ENCODE data around the gene AIG1.
A peak's percentile ranks its signal among the peaks of the same experiment; 100 is the strongest.
"Not testable (repeated sequence)": the region's sequence is repeated elsewhere in the genome, so short reads cannot be mapped to it uniquely, and the experiment has no call there.

The AIG1 gene

DNA sequence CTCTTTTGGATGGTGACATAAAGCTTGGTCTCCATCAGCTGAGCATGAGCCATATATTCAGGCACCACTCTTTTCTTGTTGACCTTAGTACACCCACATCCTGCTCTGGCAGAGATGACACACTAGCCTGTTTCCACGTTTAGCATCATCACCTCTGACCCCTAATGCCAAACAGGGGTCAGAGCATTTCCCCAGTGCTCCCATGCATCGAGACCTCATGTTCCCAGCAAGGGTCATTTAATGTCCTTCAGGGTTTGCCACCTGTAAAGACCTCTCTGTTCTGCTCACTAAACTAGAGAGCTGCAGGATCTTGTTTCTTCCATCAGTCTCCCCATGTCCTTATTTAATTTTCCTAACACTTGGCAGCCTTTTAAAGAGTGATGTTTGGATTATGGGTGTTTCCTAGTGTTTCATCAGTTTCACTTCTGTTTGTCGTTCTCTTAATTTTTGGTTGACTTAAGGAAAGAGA is 97.5 kb downstream of the AIG1 start:
- Mint-ChIP-seq H3K4me3 (no peak overlapping the region), H3K9me3 (no peaks in the 10 kb centered on the region), H3K27ac (peak overlapping the region; percentile 50), H3K36me3 (ENCODE audit: low read depth) (no peaks in the 10 kb centered on the region), H3K27me3 (no peaks in the 10 kb centered on the region), H3K4me1 (ENCODE audit: low read depth) (peaks cover 52% of the 10 kb centered on the region)
- intact Hi-C loops (cut with micrococcal nuclease): no loop called here

DNA sequence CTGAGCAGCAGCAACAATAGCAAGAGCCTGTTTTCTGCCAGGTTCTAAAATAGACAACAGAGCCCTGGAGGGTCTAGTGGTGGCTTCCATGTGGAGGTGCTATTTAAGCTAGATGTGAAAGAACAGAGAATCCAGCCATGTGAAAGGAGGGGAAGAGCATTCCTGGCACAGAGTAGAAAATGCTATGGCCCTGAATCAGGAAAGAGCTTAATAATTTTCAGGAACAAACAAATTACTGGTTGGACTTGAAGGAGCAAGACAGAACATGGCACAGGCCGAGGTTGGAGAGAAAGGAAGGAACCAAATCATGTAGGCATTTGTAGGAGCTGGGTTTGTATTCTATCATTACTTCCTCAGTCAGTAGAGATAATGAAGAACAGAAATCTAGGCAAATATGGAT is 98.3 kb downstream of the AIG1 start:
- peaks cover 52% of the 10 kb centered on the region for H3K4me1 Mint-ChIP-seq (ENCODE audit: low read depth)
- H3K27me3 Mint-ChIP-seq: no peaks in the 10 kb centered on the region
- intact Hi-C loops (cut with micrococcal nuclease): no loop called here
- H3K4me3 Mint-ChIP-seq: no peak overlapping the region
- no peaks in the 10 kb centered on the region for H3K36me3 Mint-ChIP-seq (ENCODE audit: low read depth)
- no peaks in the 10 kb centered on the region for H3K9me3 Mint-ChIP-seq
- peak overlapping the region; percentile 50 for H3K27ac Mint-ChIP-seq

DNA sequence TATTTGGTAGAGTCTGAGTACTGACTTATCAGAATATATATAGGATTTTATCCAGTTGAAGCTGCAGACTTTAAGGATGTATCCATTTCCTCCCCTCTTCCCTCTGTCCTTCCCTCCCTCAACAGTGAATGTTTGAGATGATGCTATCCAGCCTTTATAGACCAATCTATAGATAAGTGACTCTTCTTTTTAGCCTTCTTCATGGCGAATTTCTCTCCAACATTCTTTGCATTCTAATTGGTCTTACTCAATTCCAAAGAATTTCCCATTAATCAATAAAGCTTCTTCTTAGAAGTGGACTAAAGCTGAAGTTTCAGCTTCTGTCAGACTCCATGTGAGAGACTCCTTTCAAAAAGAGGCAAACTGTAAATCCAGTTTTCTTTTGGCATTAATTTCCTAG is 99.3 kb downstream of the AIG1 start:
- intact Hi-C loops (cut with micrococcal nuclease): no loop called here
- Mint-ChIP-seq H3K4me1 (ENCODE audit: low read depth) (peaks cover 46% of the 10 kb centered on the region), H3K9me3 (no peaks in the 10 kb centered on the region), H3K27ac (no peak overlapping the region), H3K27me3 (no peaks in the 10 kb centered on the region), H3K36me3 (ENCODE audit: low read depth) (peaks cover 4% of the 10 kb centered on the region), H3K4me3 (no peak overlapping the region)

DNA sequence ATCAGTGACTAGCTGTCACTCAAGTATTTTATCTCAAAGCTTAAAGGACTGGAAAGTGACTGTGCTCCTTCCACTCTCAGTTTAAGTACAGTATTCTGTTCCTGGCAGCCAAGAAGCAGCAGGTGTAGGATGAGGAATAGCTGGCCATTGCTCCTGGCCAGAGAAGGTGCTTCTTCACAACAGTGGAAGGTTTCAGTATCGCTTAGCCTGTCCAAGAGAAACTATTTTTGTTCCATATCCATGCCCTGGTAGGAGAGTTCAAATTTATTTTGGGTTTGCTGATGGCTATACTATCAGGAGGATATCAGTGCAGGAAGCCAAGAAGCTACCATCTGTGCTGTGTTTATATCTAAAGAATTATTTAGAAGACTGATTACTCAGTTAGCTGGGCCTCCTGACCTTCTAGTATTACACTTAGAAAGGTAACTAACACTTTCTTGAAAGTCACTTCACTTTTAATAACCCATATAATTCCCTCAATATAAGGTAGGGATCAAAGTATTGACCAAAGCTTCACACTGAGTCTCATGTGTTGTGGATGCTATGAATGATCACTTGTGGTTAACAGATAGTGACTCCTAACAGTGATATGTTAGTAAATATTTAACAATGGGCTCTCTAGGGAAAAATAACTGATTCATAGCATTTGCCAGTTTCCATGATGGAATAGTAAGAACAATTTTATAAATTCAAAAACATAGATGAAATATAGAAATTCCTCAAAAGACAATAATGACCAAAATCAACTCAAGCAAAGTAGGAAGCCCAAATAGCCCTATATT is 99.9 kb downstream of the AIG1 start:
- Mint-ChIP-seq H3K27me3 (no peaks in the 10 kb centered on the region), H3K27ac (no peak overlapping the region), H3K36me3 (ENCODE audit: low read depth) (peaks cover 7% of the 10 kb centered on the region), H3K9me3 (no peaks in the 10 kb centered on the region), H3K4me1 (ENCODE audit: low read depth) (peaks cover 40% of the 10 kb centered on the region), H3K4me3 (no peak overlapping the region)
- intact Hi-C loops (cut with micrococcal nuclease): no loop called here

DNA sequence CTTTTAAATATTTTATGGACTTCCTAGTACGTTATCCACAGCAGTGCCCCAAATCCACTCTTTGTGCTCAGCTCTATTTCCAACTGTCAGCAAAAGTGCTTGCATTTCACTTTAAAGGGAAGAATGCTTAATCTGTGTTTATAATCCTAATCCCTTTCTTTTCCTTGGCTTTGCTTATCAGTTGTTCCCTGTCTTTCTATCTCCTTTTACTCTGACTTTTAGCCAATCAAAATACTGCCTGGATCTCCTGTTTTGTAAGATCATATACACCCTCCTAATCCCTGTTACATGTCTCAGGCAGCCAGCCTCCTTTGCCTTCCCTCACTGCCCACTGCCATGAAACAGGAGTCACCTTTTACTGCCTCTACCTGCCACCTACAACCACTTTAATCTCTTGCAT is 102.9 kb downstream of the AIG1 start:
- intact Hi-C loops (cut with micrococcal nuclease): no loop called here
- H3K4me3 Mint-ChIP-seq: no peak overlapping the region
- no peaks in the 10 kb centered on the region for H3K27me3 Mint-ChIP-seq
- H3K9me3 Mint-ChIP-seq: no peaks in the 10 kb centered on the region
- H3K4me1 Mint-ChIP-seq (ENCODE audit: low read depth): peaks cover 12% of the 10 kb centered on the region
- H3K27ac Mint-ChIP-seq: no peak overlapping the region
- peaks cover 22% of the 10 kb centered on the region for H3K36me3 Mint-ChIP-seq (ENCODE audit: low read depth)

DNA sequence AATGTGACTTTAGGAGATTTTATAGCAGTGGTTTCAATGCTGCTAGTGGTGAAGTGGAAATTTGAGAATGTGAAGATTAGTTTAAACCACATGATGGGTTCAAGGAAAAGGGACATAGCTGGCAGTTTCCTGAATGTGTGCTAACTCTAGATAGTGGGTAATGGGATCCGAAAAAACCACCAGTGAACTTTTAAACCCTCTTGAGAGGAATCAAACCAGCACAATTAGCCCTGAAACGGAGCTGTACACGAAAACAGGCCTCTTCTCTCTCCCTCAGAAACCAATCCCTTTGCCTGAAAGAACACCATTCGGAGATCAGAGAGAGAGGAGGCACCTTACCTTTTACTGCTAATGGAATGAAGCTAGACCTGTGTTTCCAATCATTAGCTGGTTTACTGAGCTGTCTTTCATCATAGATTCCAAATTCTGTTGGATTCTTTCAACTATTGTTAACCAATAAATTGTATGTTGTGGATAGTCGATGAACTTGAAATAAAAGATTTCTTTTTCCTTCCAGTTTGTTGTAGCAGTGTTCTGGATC is 103.9 kb downstream of the AIG1 start:
- peaks cover 2% of the 10 kb centered on the region for H3K4me1 Mint-ChIP-seq (ENCODE audit: low read depth)
- H3K27me3 Mint-ChIP-seq: no peaks in the 10 kb centered on the region
- intact Hi-C loops (cut with micrococcal nuclease): no loop called here
- no peak overlapping the region for H3K4me3 Mint-ChIP-seq
- H3K9me3 Mint-ChIP-seq: no peaks in the 10 kb centered on the region
- no peak overlapping the region for H3K27ac Mint-ChIP-seq
- peaks cover 26% of the 10 kb centered on the region for H3K36me3 Mint-ChIP-seq (ENCODE audit: low read depth)

DNA sequence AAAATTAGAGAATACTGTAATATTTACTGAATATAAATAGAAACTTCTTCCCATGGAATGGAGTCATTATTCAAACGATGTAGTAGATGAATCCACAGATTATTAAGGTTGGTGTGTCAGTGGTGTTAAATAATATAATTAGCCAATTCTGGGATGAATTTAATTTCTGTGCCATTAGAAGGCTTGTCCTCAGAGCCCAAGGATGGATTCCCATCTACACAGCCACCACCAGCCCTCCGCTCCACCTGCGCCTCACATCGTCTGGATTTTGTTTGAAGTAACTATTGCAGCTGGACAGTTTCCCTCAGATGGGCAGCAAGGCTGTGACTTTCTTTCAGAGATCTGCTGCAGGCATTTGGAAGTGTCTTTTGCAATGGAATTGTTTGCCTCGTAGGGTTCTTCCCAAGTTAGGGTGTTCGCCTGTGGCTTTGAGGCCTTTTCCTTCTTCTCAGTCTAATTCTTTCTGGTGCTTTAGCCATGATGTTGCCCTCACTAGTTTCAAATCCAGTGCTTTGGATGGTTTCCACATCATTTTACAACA is 104.7 kb downstream of the AIG1 start:
- Mint-ChIP-seq H3K4me3 (no peak overlapping the region), H3K36me3 (ENCODE audit: low read depth) (peaks cover 32% of the 10 kb centered on the region), H3K4me1 (ENCODE audit: low read depth) (no peaks in the 10 kb centered on the region), H3K27me3 (no peaks in the 10 kb centered on the region), H3K27ac (no peak overlapping the region), H3K9me3 (no peaks in the 10 kb centered on the region)
- intact Hi-C loops (cut with micrococcal nuclease): no loop called here

DNA sequence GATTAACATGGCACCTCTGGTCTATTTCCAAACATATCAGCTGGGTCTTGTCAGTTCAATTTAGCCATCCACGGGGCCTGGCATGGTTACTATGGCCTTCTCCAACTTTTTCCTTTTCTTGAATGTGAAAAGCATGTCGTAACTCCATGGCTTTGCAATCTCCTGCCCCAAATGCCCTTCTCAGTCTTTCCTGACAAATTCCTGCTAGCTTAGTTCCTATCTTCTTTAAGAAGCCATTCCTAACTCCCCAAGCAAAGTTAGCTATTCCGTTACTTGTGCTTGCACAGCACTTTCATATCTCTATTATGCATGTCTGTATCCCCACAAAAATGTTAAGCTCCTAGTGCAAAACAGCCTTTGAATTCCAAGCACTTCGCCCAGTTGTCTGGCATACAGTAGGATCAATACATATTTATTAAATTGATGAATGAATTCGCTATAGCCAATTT is 105.6 kb downstream of the AIG1 start:
- intact Hi-C loops (cut with micrococcal nuclease): no loop called here
- H3K4me3 Mint-ChIP-seq: no peak overlapping the region
- H3K4me1 Mint-ChIP-seq (ENCODE audit: low read depth): no peaks in the 10 kb centered on the region
- H3K36me3 Mint-ChIP-seq (ENCODE audit: low read depth): peaks cover 38% of the 10 kb centered on the region
- no peaks in the 10 kb centered on the region for H3K9me3 Mint-ChIP-seq
- no peak overlapping the region for H3K27ac Mint-ChIP-seq
- no peaks in the 10 kb centered on the region for H3K27me3 Mint-ChIP-seq

DNA sequence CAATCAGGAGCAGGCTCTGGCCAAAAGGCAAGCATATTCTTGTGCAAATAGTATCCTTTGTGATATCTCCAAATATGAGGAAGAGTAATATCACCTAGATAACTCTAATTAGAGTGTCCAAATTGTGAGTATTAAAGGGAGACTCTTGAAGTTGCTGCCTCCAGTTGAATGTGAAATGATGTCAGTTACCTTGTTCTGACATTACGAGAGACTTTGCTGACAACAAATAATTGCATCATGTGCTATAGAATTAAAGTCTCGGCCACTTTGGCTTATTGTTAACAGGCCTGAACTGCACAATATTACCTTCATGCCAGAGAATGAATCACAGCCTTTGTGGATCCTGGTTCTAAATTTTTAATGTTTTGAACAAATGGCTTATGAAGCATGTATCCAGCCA is 106.5 kb downstream of the AIG1 start:
- Mint-ChIP-seq H3K4me3 (no peak overlapping the region), H3K36me3 (ENCODE audit: low read depth) (peaks cover 45% of the 10 kb centered on the region), H3K27me3 (no peaks in the 10 kb centered on the region), H3K9me3 (no peaks in the 10 kb centered on the region), H3K4me1 (ENCODE audit: low read depth) (no peaks in the 10 kb centered on the region), H3K27ac (no peak overlapping the region)
- intact Hi-C loops (cut with micrococcal nuclease): no loop called here

DNA sequence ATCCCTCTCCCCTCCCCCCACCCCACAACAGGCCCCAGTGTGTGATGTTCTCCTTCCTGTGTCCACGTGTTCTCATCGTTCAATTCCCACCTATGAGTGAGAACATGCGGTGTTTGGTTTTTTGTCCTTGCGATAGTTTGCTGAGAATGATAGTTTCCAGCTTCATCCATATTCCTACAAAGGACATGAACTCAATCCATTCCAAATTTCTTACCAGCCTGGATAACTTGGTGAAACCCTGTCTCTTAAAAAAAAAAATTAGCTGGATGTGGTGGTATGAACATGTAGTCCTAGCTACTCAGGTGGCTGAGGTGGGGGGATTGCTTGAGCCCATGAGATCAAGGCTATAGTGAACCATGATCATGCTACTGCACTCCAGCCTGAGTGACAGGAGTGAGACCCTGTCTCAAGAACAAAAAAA is 107.7 kb downstream of the AIG1 start:
- peaks cover 12% of the 10 kb centered on the region for H3K9me3 Mint-ChIP-seq
- intact Hi-C loops (cut with micrococcal nuclease); H3K4me1 Mint-ChIP-seq (ENCODE audit: low read depth); H3K27ac Mint-ChIP-seq; H3K4me3 Mint-ChIP-seq; H3K27me3 Mint-ChIP-seq: not testable (repeated sequence)
- peaks cover 57% of the 10 kb centered on the region for H3K36me3 Mint-ChIP-seq (ENCODE audit: low read depth)

DNA sequence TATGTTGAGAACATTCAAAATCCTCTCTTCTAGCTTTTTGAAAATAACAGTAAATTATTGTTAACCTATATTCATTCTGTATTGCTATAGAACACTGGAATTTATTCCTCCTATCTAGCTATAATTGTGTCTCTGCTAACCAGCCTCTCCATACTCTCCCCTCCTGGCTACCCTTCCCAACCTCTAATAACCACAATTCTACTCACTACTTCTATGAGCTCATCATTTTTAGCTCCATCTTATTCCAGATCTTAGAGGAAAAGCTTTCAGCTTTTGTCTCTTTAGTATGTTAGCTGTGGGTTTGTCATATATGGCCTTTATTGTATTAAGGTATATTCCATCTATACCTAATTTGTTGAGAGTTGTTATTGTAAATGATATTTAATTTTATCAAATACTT is 108.8 kb downstream of the AIG1 start:
- no peak overlapping the region for H3K4me3 Mint-ChIP-seq
- H3K27ac Mint-ChIP-seq: no peak overlapping the region
- peaks cover 64% of the 10 kb centered on the region for H3K36me3 Mint-ChIP-seq (ENCODE audit: low read depth)
- no peaks in the 10 kb centered on the region for H3K27me3 Mint-ChIP-seq
- peaks cover 17% of the 10 kb centered on the region for H3K9me3 Mint-ChIP-seq
- intact Hi-C loops (cut with micrococcal nuclease): no loop called here
- H3K4me1 Mint-ChIP-seq (ENCODE audit: low read depth): no peaks in the 10 kb centered on the region

DNA sequence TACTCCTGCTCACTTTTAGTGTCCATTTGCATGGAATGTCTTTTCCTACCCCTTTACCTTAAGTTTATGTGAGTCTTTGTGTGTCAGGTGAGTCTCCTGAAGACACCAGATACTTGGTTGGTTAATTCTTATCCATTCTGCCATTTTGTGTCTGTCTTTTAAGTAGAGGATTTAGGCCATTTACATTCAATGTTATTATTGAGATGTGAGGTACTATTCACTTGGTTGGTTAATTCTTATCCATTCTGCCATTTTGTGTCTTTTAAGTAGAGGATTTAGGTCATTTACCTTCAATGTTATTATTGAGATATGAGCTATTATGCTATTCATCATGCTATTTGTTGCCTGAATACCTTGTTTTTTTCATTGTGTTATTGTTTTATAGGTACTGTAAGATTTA is 113.8 kb downstream of the AIG1 start:
- no peaks in the 10 kb centered on the region for H3K27me3 Mint-ChIP-seq
- intact Hi-C loops (cut with micrococcal nuclease): no loop called here
- peaks cover 83% of the 10 kb centered on the region for H3K36me3 Mint-ChIP-seq (ENCODE audit: low read depth)
- H3K9me3 Mint-ChIP-seq: peaks cover 39% of the 10 kb centered on the region
- no peak overlapping the region for H3K27ac Mint-ChIP-seq
- no peaks in the 10 kb centered on the region for H3K4me1 Mint-ChIP-seq (ENCODE audit: low read depth)
- H3K4me3 Mint-ChIP-seq: no peak overlapping the region

DNA sequence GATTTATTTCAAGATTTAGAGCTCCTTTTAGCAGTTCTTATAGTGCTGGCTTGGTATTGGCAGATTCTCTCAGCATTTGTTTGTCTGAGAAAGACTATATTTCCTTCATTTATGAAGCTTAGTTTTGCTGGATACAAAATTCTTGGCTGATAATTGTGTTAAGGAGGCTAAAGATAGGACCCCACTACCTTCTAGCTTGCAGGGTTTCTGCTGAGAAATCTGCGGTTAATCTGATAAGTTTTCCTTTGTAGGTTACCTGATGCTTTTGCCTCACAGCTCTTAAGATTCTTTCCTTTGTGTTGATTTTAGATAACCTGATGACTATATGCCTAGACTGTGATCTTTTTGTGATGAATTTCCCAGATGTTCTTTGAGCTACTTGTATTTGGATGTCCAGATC is 114.3 kb downstream of the AIG1 start:
- Mint-ChIP-seq H3K4me3 (no peak overlapping the region), H3K4me1 (ENCODE audit: low read depth) (no peaks in the 10 kb centered on the region), H3K27me3 (no peaks in the 10 kb centered on the region), H3K9me3 (peaks cover 39% of the 10 kb centered on the region), H3K36me3 (ENCODE audit: low read depth) (peaks cover 80% of the 10 kb centered on the region), H3K27ac (no peak overlapping the region)
- intact Hi-C loops (cut with micrococcal nuclease): no loop called here

DNA sequence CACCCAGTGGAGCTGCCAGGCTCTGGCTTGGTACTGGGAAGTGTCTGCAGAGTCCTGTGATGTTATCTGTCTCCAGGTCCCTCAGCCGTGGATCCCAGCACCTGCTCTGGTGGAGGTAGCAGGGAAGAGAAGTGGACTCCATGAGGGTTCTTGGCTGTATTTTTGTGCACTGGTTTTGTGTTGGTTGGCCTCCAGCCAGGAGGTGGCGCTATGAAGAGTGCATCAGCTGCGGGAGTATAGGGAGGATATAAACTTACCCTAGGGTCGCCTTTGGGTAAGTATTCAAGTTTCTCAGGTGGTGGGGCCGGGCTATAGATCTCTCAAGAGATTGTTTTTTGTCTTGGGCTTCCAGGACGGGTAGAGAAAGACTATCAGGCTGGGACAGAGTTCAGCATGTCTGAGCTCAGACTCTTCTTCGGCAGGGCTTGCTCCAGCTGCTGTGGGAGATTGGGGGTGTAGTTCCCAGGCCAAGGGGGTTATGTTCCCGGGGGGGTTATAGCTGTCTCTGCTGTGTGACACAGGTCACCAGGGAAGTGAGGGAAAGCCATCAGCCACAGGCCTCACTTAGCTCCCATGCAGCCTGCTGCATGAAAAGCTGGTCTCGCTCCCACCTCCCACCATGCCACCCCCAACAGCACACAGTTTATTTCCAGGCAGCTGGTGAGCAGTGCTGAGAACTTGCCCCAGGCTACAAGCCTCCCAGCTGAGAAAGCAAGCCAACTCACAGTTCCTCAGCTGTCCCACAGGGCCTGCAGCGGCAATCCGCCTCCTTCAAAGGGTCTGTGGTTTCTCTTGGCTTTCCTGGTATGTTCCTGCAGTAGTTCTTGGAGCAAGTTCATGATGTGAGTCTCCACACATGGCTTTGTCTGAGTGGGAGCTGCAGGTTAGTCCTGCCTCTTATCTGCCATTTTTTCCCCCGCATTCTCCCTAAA is 115.7 kb downstream of the AIG1 start:
- intact Hi-C loops (cut with micrococcal nuclease): no loop called here
- Mint-ChIP-seq H3K9me3 (peaks cover 39% of the 10 kb centered on the region), H3K36me3 (ENCODE audit: low read depth) (peaks cover 71% of the 10 kb centered on the region), H3K4me3 (no peak overlapping the region), H3K27me3 (no peaks in the 10 kb centered on the region), H3K27ac (no peak overlapping the region), H3K4me1 (ENCODE audit: low read depth) (peaks cover under 1% of the 10 kb centered on the region)
